Activated CD4-positive, alpha-beta memory T cell treated with anti-CD3 and anti-CD28 coated beads for 36 hours (primary cell): Measurements from ENCODE around the gene PVRIG. TPM values are rescaled to one million over a fixed set of nuclear protein-coding genes. Genes with fewer than 3 reads are reported as not detected.
A peak's percentile ranks its signal among the peaks of the same experiment; 100 is the strongest.
"Not testable (repeated sequence)": the region's sequence is repeated elsewhere in the genome, so short reads cannot be mapped to it uniquely, and the experiment has no call there.

Source experiments
- CTCF ChIA-PET: fragments of 350-600 bp; sonication (Branson Sonifier 250); formaldehyde crosslinking; loops from one replicate; lab custom pipeline; 2021; ENCODE audit warnings: antibody characterized with exemption, inconsistent platforms; lab: Charles Lee
- POLR2A ChIA-PET: fragments of 350-600 bp; sonication (Branson Sonifier 250); formaldehyde crosslinking; loops from one replicate; lab custom pipeline; 2021; ENCODE audit warnings: antibody characterized with exemption; lab: Charles Lee
- DNase-seq: peaks from one replicate; pipeline ENCODE4 v3.0.0-alpha.2; 2020
- H3K27ac Mint-ChIP-seq: one replicate; pipeline ENCODE4 v1.8.0; 2021; ENCODE audit warnings: mixed read lengths
- H3K27me3 Mint-ChIP-seq: one replicate; pipeline ENCODE4 v1.8.0; 2021; ENCODE audit warnings: mixed read lengths
- H3K36me3 Mint-ChIP-seq: one replicate; pipeline ENCODE4 v1.8.0; 2021; ENCODE audit warnings: mixed read lengths
- H3K4me1 Mint-ChIP-seq: one replicate; pipeline ENCODE4 v1.8.0; 2021; ENCODE audit warnings: low read depth, mixed read lengths
- H3K4me3 Mint-ChIP-seq: one replicate; pipeline ENCODE4 v1.8.0; 2021; ENCODE audit warnings: mild to moderate bottlenecking, mixed read lengths
- H3K9me3 Mint-ChIP-seq: one replicate; pipeline ENCODE4 v1.8.0; 2021; ENCODE audit warnings: mixed read lengths
- intact Hi-C: fragments of 100-400 bp; cut with micrococcal nuclease; formaldehyde crosslinking; loops from one replicate; pipeline ENCODE4 v1.15.1; 2023
- total RNA-seq, 2 experiments: library from RNA; stranded (reverse); gene quantifications; one replicate each; pipeline ENCODE4 v1.2.3, GENCODE V29; 2021

The PVRIG gene
- total RNA-seq, 2 experiments from 2014 or later: 21.0 to 21.2 TPM

DNA sequence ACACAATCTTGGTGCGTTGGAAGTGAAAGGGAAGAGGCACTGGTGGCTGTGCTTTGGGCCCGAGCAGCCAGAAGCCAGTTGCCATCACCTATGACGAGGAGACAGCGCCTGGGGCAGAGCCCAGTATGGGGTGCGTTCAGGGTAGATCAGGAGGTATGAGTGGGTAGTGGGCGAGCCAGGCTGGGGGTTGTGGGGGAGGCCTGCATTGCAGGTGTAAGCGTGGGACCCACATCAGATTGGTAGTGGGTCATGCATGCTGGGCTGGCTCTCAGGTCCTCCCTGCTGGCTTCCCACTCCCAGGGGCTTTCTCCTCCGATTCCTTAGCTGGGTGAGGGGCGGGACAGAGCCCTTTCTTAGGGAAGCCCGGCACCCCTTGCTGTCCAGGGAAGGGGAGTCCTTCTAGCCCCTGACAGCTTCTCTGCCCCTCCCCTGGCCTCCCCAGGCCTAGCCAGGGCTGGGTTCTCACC lies 445 bp upstream of the PVRIG start:
- peak; percentile 59 for DNase-seq
- intact Hi-C loops: no loop called here
- Mint-ChIP-seq H3K27ac (peak overlapping the region; percentile 98), H3K4me1 (peaks cover 57% of the 10 kb centered on the region), H3K4me3 (peak overlapping the region; percentile 92), H3K27me3 (no peaks in the 10 kb centered on the region), H3K9me3 (no peaks in the 10 kb centered on the region), H3K36me3 (peaks cover 48% of the 10 kb centered on the region)
- ChIA-PET CTCF (interaction anchor here (2.8 to 4.1 kb wide), 3 partner anchors 29 to 87 kb away, joined by 21 to 43 read pairs (median 22); no protein-coding TSS in a partner anchor), POLR2A (no interaction called here)

- POLR2A ChIA-PET: interaction anchor here (0.6 to 2.3 kb wide), 5 partner anchors 9 to 209 kb away, joined by 3 to 11 read pairs (median 4); partner anchors contain the start of genes MEPCE and ZCWPW1
These were observed 959 bp downstream of the PVRIG start for GRCh38 chr7:100220586-100221230.

DNA sequence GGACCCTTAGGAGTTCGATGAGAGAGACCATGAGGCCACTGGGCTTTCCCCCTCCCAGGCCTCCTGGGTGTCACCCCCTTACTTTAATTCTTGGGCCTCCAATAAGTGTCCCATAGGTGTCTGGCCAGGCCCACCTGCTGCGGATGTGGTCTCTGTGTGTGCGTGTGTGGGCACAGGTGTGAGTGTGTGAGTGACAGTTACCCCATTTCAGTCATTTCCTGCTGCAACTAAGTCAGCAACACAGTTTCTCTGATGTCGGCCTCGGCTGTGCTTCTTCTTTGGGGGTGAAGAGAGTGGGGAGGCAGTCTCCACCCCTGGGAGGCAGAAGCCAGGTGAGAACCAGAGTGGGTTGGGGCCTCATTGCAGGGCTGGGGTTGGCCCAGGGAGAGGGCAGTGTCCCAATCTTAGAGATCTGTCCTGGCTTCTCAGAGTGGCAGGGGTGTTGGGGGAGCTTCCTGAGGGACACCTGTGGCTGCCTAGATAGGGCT lies 1.5 kb downstream of the PVRIG start:
- H3K4me1 Mint-ChIP-seq: peaks cover 56% of the 10 kb centered on the region
- peak; percentile 90 for DNase-seq
- H3K27ac Mint-ChIP-seq: peak overlapping the region; percentile 98
- H3K9me3 Mint-ChIP-seq: no peaks in the 10 kb centered on the region
- peak overlapping the region; percentile 92 for H3K4me3 Mint-ChIP-seq
- no peaks in the 10 kb centered on the region for H3K27me3 Mint-ChIP-seq
- ChIA-PET POLR2A (interaction anchor here (0.8 to 2.3 kb wide), 6 partner anchors 11 to 208 kb away, joined by 3 to 11 read pairs (median 3); partner anchors contain the start of genes AP4M1, MEPCE and ZCWPW1), CTCF (interaction anchor here (1.4 to 3.2 kb wide), 4 partner anchors 13 to 124 kb away, joined by 4 to 22 read pairs (median 4); no protein-coding TSS in a partner anchor)
- peaks cover 53% of the 10 kb centered on the region for H3K36me3 Mint-ChIP-seq
- intact Hi-C loops: loop anchor here (1.0 to 10.0 kb wide), 8 partner anchors 22 to 306 kb away; partner anchors contain the start of genes GPC2, LAMTOR4, MEPCE and STAG3

More at GRCh38 chr7:100220586-100221230, 959 bp downstream of the PVRIG start:
- DNase-seq: no peak
- CTCF ChIA-PET: interaction anchor here (1.4 to 3.2 kb wide), 3 partner anchors 51 to 125 kb away, joined by 4 to 22 read pairs (median 5); no protein-coding TSS in a partner anchor
- Mint-ChIP-seq H3K27ac (peak overlapping the region; percentile 98), H3K36me3 (peaks cover 53% of the 10 kb centered on the region), H3K4me3 (peak overlapping the region; percentile 92), H3K4me1 (peaks cover 57% of the 10 kb centered on the region), H3K9me3 (no peaks in the 10 kb centered on the region), H3K27me3 (no peaks in the 10 kb centered on the region)
- intact Hi-C loops: loop anchor here (1.0 to 10.0 kb wide), 8 partner anchors 23 to 306 kb away; partner anchors contain the start of genes GPC2, LAMTOR4, MEPCE and STAG3

DNA sequence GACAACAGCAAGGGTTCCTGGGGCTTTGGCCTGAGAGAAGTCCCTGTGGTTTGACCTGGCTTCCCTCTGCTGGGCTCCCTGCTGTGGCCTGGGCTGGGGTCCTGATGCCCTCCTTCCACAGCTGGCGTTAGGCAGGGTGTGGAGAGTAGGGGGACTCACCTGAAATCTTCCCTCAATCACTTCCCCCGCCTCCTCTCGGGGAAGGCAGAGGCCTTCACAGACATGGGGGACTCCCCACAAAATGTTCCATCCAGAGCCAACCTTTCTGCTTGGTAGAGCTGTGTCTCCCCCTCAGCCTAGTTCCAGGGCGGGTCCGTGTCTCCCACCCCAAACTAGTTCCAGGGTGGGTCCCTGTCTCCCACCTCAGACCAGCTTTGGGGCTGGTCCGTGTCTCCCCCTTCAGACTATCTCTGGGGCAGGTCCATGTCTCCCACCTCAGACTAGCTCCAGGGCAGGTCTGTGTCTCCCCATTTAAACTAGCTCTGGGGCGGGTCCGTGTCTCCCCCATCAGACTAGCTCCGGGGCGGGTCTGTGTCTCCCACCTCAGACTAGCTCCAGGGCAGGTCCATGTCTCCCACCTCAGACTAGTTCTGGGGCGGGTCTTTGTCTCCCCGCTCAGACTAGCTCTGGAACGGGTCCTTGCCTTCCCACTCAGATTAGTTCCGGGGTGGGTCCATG lies 2.2 kb downstream of the PVRIG start:
- ChIA-PET CTCF (interaction anchor here (1.4 to 3.2 kb wide), 4 partner anchors 14 to 123 kb away, joined by 4 to 22 read pairs (median 4); no protein-coding TSS in a partner anchor), POLR2A (interaction anchor here (0.6 to 2.3 kb wide), 8 partner anchors 11 to 320 kb away, joined by 3 to 11 read pairs (median 3); partner anchors contain the start of genes AP4M1, MEPCE and ZCWPW1)
- intact Hi-C loops: loop anchor here (1.0 to 10.0 kb wide), 8 partner anchors 21 to 307 kb away; partner anchors contain the start of genes GPC2, LAMTOR4, MEPCE and STAG3
- Mint-ChIP-seq H3K9me3 (no peaks in the 10 kb centered on the region), H3K36me3 (peaks cover 53% of the 10 kb centered on the region), H3K4me3 (peak overlapping the region; percentile 92), H3K27me3 (no peaks in the 10 kb centered on the region), H3K27ac (peak overlapping the region; percentile 98), H3K4me1 (peaks cover 53% of the 10 kb centered on the region)
- peak; percentile 48 for DNase-seq

GRCh38 chr7:100222445-100223132 lies 2.8 kb downstream of the PVRIG start:
- peaks cover 46% of the 10 kb centered on the region for H3K4me1 Mint-ChIP-seq
- intact Hi-C loops: loop anchor here (5.0 to 10.0 kb wide), 4 partner anchors 45 to 308 kb away; partner anchors contain the start of genes GPC2, STAG3 and TRIM4

DNA sequence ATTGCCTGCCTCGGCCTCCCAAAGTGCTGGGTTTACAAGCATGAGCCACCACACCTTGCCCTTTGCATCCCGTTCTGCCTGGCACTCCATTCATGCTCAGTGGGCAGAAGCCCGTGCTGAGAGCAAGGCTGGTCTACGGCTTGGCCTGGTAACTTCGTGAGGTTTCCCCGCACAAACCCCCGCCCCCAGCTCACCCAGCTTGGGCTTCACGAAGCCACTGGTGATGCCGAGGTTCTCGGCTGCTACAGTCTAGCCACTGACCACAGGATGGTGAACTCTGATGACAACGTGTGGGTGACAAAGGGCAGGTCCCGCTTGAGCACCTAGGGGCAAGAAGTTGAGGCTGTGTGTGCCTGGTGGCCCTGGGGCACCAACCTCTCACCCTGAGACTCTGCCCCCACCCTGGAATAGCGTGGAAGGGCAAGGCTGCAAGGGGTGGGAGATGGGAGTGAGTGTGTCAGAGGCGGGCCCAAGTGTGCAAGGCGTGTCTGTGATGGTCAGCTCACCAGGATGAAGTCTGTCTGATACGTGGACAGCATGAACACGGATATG lies 3.7 kb downstream of the PVRIG start:
- CTCF ChIA-PET, DNase-seq, H3K27me3 Mint-ChIP-seq, H3K9me3 Mint-ChIP-seq: not testable (repeated sequence)
- Mint-ChIP-seq H3K4me3 (peak overlapping the region; percentile 92), H3K27ac (peak overlapping the region; percentile 98), H3K4me1 (peaks cover 47% of the 10 kb centered on the region), H3K36me3 (peaks cover 53% of the 10 kb centered on the region)
- intact Hi-C loops: loop anchor here (5.0 to 10.0 kb wide), 4 partner anchors 46 to 309 kb away; partner anchors contain the start of genes GPC2, STAG3 and TRIM4
- POLR2A ChIA-PET: interaction anchor here (0.7 kb wide), 1 partner anchor 84 kb away, joined by 3 read pairs; no protein-coding TSS in a partner anchor

More at GRCh38 chr7:100222445-100223132, 2.8 kb downstream of the PVRIG start:
- H3K27ac Mint-ChIP-seq: peak overlapping the region; percentile 98
- ChIA-PET POLR2A (interaction anchor here (0.8 to 2.3 kb wide), 5 partner anchors 32 to 320 kb away, joined by 3 to 11 read pairs (median 3); partner anchors contain the start of genes MEPCE and ZCWPW1), CTCF (interaction anchor here (1.4 to 3.2 kb wide), 4 partner anchors 15 to 123 kb away, joined by 4 to 22 read pairs (median 4); no protein-coding TSS in a partner anchor)
- H3K4me3 Mint-ChIP-seq: peak overlapping the region; percentile 92
- H3K36me3 Mint-ChIP-seq: peaks cover 53% of the 10 kb centered on the region
- H3K9me3 Mint-ChIP-seq: no peaks in the 10 kb centered on the region
- H3K27me3 Mint-ChIP-seq: no peaks in the 10 kb centered on the region
- DNase-seq: no peak

DNA sequence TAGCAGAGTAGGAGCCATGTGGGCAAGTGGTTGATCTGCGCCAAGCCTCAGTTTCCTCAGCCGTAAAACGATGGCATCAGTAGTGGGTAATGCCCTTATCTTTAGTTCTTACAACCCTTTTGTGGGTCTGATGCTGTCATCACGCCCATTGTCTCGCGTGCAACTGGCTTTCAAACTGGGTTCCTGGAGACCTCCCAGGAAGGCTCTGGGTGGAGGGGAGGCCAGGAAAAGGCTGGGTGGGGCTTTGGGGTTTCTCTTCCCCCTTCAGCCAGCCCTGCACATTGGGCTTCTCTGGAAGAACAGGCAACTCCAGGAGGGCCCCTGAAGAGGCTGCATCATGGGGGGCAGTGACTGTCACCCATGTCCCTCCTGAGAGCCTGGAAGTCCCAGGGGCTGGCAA lies 5.1 kb downstream of the PVRIG start:
- H3K27me3 Mint-ChIP-seq, CTCF ChIA-PET, H3K9me3 Mint-ChIP-seq, H3K4me3 Mint-ChIP-seq, POLR2A ChIA-PET, DNase-seq: not testable (repeated sequence)
- intact Hi-C loops: loop anchor here (5.0 to 10.0 kb wide), 4 partner anchors 47 to 310 kb away; partner anchors contain the start of genes GPC2, STAG3 and TRIM4
- H3K27ac Mint-ChIP-seq: peak overlapping the region; percentile 60
- H3K4me1 Mint-ChIP-seq: peaks cover 36% of the 10 kb centered on the region
- peaks cover 43% of the 10 kb centered on the region for H3K36me3 Mint-ChIP-seq

- CTCF ChIA-PET, H3K4me3 Mint-ChIP-seq, H3K27me3 Mint-ChIP-seq, H3K4me1 Mint-ChIP-seq, POLR2A ChIA-PET: not testable (repeated sequence)
- H3K27ac Mint-ChIP-seq: peak overlapping the region; percentile 40
- peaks cover 27% of the 10 kb centered on the region for H3K36me3 Mint-ChIP-seq
- intact Hi-C loops: loop anchor here (10.0 kb wide), 1 partner anchor 60 kb away; no protein-coding TSS in a partner anchor
- H3K9me3 Mint-ChIP-seq: peaks cover 13% of the 10 kb centered on the region
- DNase-seq: peak; percentile 51
These were observed 15.0 kb downstream of the PVRIG start for GRCh38 chr7:100234660-100235317.

GRCh38 chr7:100239975-100240374 lies 20.2 kb downstream of the PVRIG start:
- CTCF ChIA-PET, POLR2A ChIA-PET, H3K4me3 Mint-ChIP-seq, DNase-seq, H3K27ac Mint-ChIP-seq, H3K27me3 Mint-ChIP-seq, H3K9me3 Mint-ChIP-seq, H3K36me3 Mint-ChIP-seq: not testable (repeated sequence)
- peaks cover 18% of the 10 kb centered on the region for H3K4me1 Mint-ChIP-seq
- intact Hi-C loops: loop anchor here (10.0 kb wide), 1 partner anchor 55 kb away; no protein-coding TSS in a partner anchor

- CTCF ChIA-PET, POLR2A ChIA-PET, H3K36me3 Mint-ChIP-seq, H3K4me3 Mint-ChIP-seq, H3K27me3 Mint-ChIP-seq, H3K9me3 Mint-ChIP-seq: not testable (repeated sequence)
- H3K27ac Mint-ChIP-seq: peak overlapping the region; percentile 72
- peaks cover 21% of the 10 kb centered on the region for H3K4me1 Mint-ChIP-seq
- DNase-seq: peak; percentile 81
- intact Hi-C loops: loop anchor here (1.0 kb wide), 1 partner anchor 22 kb away; no protein-coding TSS in a partner anchor
These were observed 23.6 kb downstream of the PVRIG start for GRCh38 chr7:100243385-100243784.
